Measurements from ENCODE around the gene PTPRN2. TPM values are rescaled to one million over a fixed set of nuclear protein-coding genes. Genes with fewer than 3 reads are reported as not detected.

The PTPRN2 gene
- total and polyA plus RNA-seq, 2 of the 8 experiments (the other 6 are each of a cell fraction or from before 2014, with no cell fraction given), result 2.6 to 4.5 TPM

GRCh38 chr7:158487631-158488151, 99.9 kb downstream of the PTPRN2 start:
- ChIA-PET POLR2A (ENCODE audit: partially characterized antibody) (no interaction called here), CTCF (ENCODE audit: partially characterized antibody) (interaction anchor here (1.7 to 2.5 kb wide), 2 partner anchors 10 to 17 kb away, joined by 4 to 12 read pairs; no protein-coding TSS in a partner anchor)
- no peak overlapping the region for H3K9ac ChIP-seq (replicated peaks in 1 of 4; ENCODE audit: extremely low read depth in 1 of 4, low read depth in 3 of 4, low read length in 3 of 4)
- H3K4me2 ChIP-seq (ENCODE audit: insufficient read depth in 1 of 2, low read depth in 2 of 2, low read length in 2 of 2), result no peak overlapping the region
- H4K91ac ChIP-seq (replicated peaks; ENCODE audit: insufficient read length, low read length), result no peak overlapping the region
- H3K36me3 ChIP-seq (ENCODE audit: control insufficient read depth in 2 of 4, insufficient read depth in 4 of 4, low read length in 3 of 4), result no peaks in the 10 kb centered on the region
- H2BK12ac ChIP-seq (ENCODE audit: low read depth, low read length), result no peak overlapping the region
- no peaks in the 10 kb centered on the region for H3K79me1 ChIP-seq (ENCODE audit: low read depth, low read length)
- no peak overlapping the region for H2BK5ac ChIP-seq (ENCODE audit: low read depth, low read length)
- no peaks in the 10 kb centered on the region for H3K9me3 ChIP-seq (ENCODE audit: insufficient read depth in 2 of 2, low read depth in 1 of 2, low read length in 1 of 2)
- 89% methylated on average over 18 of the region's 18 CpGs; no CpG with 5 or more reads in 1 of the 2 experiments for WGBS, 2 experiments (ENCODE audit: extremely low coverage in 1 of 2, insufficient coverage in 1 of 2, insufficient read length in 1 of 2, insufficient replicate concordance in 2 of 2, low coverage in 1 of 2, low lambda C conversion rate in 2 of 2, missing lambda C conversion rate in 1 of 2)
- H2AK5ac ChIP-seq (ENCODE audit: low read depth, low read length), result no peak overlapping the region
- FAIRE-seq (no peak), DNase-seq (ENCODE audit: low read depth in 1 of 2, low spot score in 2 of 2) (no peak)
- H3K23me2 ChIP-seq (ENCODE audit: low read depth, low read length), result no peaks in the 10 kb centered on the region
- H3K56ac ChIP-seq (replicated peaks; ENCODE audit: insufficient read length, low read depth, low read length), result no peak overlapping the region
- no peaks in the 10 kb centered on the region for H4K20me1 ChIP-seq (replicated peaks in 1 of 2; ENCODE audit: control insufficient read depth in 1 of 2, insufficient read depth in 2 of 2, low read length in 2 of 2)
- no peak overlapping the region for H3K18ac ChIP-seq (ENCODE audit: extremely low read depth, low read length)
- H3K79me2 ChIP-seq (ENCODE audit: control insufficient read depth in 1 of 2, insufficient read depth in 2 of 2, low read length in 2 of 2), result no peaks in the 10 kb centered on the region
- H3K27ac ChIP-seq (ENCODE audit: low read depth, low read length), result no peak overlapping the region
- H2BK20ac ChIP-seq (ENCODE audit: low read length), result no peak overlapping the region
- H3K4me1 ChIP-seq (replicated peaks in 1 of 4; ENCODE audit: control insufficient read depth in 3 of 4, insufficient read depth in 4 of 4, low read length in 3 of 4), result no peaks in the 10 kb centered on the region; a peak in 2 of 7 replicates
- no peak overlapping the region for H3K14ac ChIP-seq (ENCODE audit: insufficient read length)
- no peak overlapping the region for H2AFZ ChIP-seq (ENCODE audit: low read length)
- no peak overlapping the region for H3K4ac ChIP-seq (replicated peaks; ENCODE audit: insufficient read length, low read depth, low read length)
- no peak overlapping the region for H4K8ac ChIP-seq (ENCODE audit: extremely low read depth, insufficient read depth, low read length)
- H3K4me3 ChIP-seq (ENCODE audit: extremely low read depth in 1 of 4, insufficient read depth in 2 of 4, low read depth in 3 of 4, low read length in 4 of 4), result no peak overlapping the region
- no peak overlapping the region for H2BK120ac ChIP-seq (replicated peaks; ENCODE audit: low read depth, low read length)
- H4K5ac ChIP-seq (ENCODE audit: insufficient read length, low read depth, low read length), result no peak overlapping the region
- H3K27me3 ChIP-seq (replicated peaks in 1 of 4; ENCODE audit: control insufficient read depth in 3 of 4, extremely low read depth in 1 of 4, insufficient read depth in 3 of 4, low read length in 3 of 4), result no peaks in the 10 kb centered on the region
- no peak overlapping the region for H2BK15ac ChIP-seq (ENCODE audit: low read length)
- no peak overlapping the region for H3K23ac ChIP-seq (ENCODE audit: insufficient read length)
- TF ChIP-seq SP1 (IDR thresholded peaks at IDR 0.05; ENCODE audit: low read depth, low read length) (no peak), EP300 (IDR thresholded peaks at IDR 0.05; ENCODE audit: borderline replicate concordance in 1 of 2, low read depth in 2 of 2, low read length in 2 of 2) (no peak), KDM1A (IDR thresholded peaks at IDR 0.05; ENCODE audit: borderline replicate concordance, low read length) (no peak)

Measured in H1 (cell line).